WI38 (cell line): ENCODE results near the gene THSD4.

Experiments used
- H3K4me3 ChIP-seq: 2 replicates; pipeline ENCODE4 v1.5.1; 2011; ENCODE audit warnings: low read depth, mild to moderate bottlenecking, control low read depth, low read length
- CTCF ChIP-seq: IDR thresholded peaks from 2 replicates; pipeline ENCODE4 v1.5.1; 2012; ENCODE audit warnings: low read depth, mild to moderate bottlenecking, control low read depth, low read length

Gene THSD4

DNA sequence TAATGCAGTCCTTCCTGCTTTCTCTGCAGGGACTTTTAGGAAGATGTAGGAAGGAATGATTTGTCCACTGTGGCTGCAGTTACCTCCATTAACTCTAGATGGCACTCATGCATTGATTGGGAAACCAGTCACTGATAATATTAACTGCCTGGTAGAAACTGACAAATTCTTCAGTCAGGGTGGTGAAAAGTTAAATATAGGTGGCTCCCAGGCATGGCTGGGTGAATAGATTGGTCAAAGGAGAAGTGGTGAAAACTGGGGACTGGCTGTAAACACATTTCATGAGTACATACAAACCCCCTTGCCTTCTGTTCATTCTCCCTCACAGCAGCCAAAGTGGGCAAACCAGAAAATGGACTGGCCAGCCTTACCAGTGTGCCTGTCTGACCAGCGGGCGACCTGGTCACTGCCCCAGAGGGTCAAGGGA, 333.4 kb downstream of the THSD4 start:
- peak; percentile 79 for TF ChIP-seq CTCF
- no peak overlapping the region for H3K4me3 ChIP-seq

- H3K4me3 ChIP-seq: no peak overlapping the region
- TF ChIP-seq CTCF: no peak
Observed at GRCh38 chr15:71449363-71449762, 334.1 kb downstream of the THSD4 start.

GRCh38 chr15:71449956-71450355, 334.7 kb downstream of the THSD4 start:
- no peak for TF ChIP-seq CTCF
- H3K4me3 ChIP-seq: no peak overlapping the region

DNA sequence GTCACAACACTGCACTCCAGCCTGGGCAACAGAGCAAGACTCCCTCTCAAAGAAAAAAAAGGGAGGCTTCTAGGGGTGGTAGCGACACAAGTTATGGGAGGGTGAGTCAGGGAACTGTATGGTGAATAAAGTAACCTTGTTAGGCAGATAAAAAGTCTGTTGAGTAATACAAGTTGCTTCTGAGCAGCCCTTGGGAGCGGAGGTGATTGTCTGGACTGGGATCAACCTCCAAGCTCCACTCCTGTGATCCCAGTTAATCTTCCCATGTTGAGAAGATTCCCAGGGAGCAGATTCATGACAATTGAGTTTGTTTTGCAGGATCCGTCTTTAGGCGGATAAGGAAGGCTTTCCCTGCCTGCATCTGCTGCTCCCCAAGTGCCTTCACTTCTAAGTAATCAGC, 335.9 kb downstream of the THSD4 start:
- H3K4me3 ChIP-seq: no peak overlapping the region

DNA sequence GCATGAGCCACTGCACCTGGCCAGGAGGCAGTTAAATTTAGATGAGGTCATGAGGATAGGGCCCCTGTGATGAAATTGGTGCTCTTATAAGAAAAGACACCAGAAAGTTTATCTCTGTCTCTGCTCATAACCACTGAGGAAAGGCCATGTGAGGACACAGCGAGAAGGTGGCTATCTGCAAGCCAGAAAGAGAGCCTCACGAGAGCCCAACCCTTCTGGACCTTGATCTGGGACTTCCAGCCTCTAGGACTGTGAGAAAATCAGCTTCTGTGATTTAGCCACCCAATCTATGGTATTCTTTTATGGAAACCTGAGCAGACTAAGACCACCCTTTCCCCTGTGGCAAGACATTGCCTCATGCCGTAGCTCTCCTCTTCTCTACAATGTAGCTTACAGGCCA, 337.6 kb downstream of the THSD4 start:
- no peak for TF ChIP-seq CTCF
- no peak overlapping the region for H3K4me3 ChIP-seq

More for the DNA sequence above, 335.9 kb downstream of the THSD4 start:
- no peak for TF ChIP-seq CTCF

- TF ChIP-seq CTCF: no peak
- no peak overlapping the region for H3K4me3 ChIP-seq
Observed at GRCh38 chr15:71454462-71454996, 339.3 kb downstream of the THSD4 start.

- H3K4me3 ChIP-seq: no peak overlapping the region
- no peak for TF ChIP-seq CTCF
Observed at GRCh38 chr15:71455107-71455506, 339.8 kb downstream of the THSD4 start.
